Neural progenitor cell (in vitro differentiated cells): ENCODE results near the gene UNC45A.

Source experiments
- EZH2 ChIP-seq: fragments of 200-600 bp; sonication (generic); IDR thresholded peaks from 2 replicates; pipeline ENCODE4 v1.6.1; 2017; ENCODE audit warnings: antibody characterized with exemption, mild to moderate bottlenecking, moderate library complexity
- EZH2phosphoT487 ChIP-seq: fragments of 200-600 bp; sonication (generic); IDR thresholded peaks from 2 replicates; pipeline ENCODE4 v1.6.1; 2017; ENCODE audit warnings: antibody characterized with exemption
- TF ChIP-seq, protein P1 (sequence below): fragments of 200-600 bp; sonication (generic); IDR thresholded peaks from 2 replicates; pipeline ENCODE4 v1.5.1; 2017; ENCODE audit warnings: antibody characterized with exemption, mild to moderate bottlenecking

DNA sequence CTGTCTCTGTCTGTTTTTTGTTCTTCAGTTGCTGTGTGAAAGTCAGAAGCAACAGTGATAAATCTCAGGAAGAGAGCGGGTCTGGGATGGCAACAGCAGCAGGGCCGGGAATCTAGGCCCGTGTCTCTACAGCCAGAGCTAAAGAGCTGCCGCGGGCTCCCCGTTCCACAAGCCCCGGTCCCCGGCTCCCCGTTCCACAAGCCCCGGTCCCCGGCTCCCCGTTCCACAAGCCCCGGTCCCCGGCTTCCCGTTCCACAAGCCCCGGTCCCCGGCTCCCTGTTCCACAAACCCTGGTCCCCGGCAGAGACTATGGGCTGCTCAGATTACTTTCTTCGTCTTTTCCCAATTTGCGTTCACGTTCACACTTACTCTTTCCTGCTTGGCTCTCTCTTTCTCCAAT, 39.1 kb downstream of the UNC45A start:
- TF ChIP-seq, protein P1, sequence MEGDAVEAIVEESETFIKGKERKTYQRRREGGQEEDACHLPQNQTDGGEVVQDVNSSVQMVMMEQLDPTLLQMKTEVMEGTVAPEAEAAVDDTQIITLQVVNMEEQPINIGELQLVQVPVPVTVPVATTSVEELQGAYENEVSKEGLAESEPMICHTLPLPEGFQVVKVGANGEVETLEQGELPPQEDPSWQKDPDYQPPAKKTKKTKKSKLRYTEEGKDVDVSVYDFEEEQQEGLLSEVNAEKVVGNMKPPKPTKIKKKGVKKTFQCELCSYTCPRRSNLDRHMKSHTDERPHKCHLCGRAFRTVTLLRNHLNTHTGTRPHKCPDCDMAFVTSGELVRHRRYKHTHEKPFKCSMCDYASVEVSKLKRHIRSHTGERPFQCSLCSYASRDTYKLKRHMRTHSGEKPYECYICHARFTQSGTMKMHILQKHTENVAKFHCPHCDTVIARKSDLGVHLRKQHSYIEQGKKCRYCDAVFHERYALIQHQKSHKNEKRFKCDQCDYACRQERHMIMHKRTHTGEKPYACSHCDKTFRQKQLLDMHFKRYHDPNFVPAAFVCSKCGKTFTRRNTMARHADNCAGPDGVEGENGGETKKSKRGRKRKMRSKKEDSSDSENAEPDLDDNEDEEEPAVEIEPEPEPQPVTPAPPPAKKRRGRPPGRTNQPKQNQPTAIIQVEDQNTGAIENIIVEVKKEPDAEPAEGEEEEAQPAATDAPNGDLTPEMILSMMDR: no peak
- TF ChIP-seq EZH2phosphoT487: no peak
- TF ChIP-seq EZH2: no peak
